SK-N-SH (cell line): ENCODE measurements around the gene SLC35F1. TPM values are rescaled to one million over a fixed set of nuclear protein-coding genes. Genes with fewer than 3 reads are reported as not detected.

Experiments
- CTCF ChIA-PET: fragments of 300-600, 350-600 bp; formaldehyde crosslinking; extraction: SDS; loops from one replicate; lab custom pipeline; 2021; lab: Yijun Ruan, JAX
- POLR2A ChIA-PET: fragments of 350-600 bp; sonication (Branson Sonifier 250); formaldehyde crosslinking; extraction: SDS; loops from one replicate; lab custom pipeline; 2020; ENCODE audit warnings: antibody characterized with exemption, inconsistent platforms; lab: Yijun Ruan, JAX
- DNase-seq: peaks from one replicate; pipeline ENCODE4 v3.0.0; 2012
- H2AFZ ChIP-seq: fragments of 200-600 bp; sonication (generic); 2 replicates; pipeline ENCODE4 v1.8.1; 2016; ENCODE audit warnings: antibody characterized with exemption, mild to moderate bottlenecking, low read depth
- H3F3A ChIP-seq: fragments of 200-600 bp; sonication (generic); replicated peaks from 2 replicates; pipeline ENCODE3; 2016; ENCODE audit warnings: antibody characterized with exemption, mild to moderate bottlenecking; ENCODE audit not compliant: insufficient read depth
- H3K27ac ChIP-seq, 2 experiments: fragments of 200-500 bp in 1 of 2; fragments of 200-600 bp in 1 of 2; sonication (Bioruptor generic) in 1 of 2; sonication (generic), shearing (Covaris generic) in 1 of 2; 2 replicates each; pipeline versions ENCODE4 v1.5.1 to v1.6.1; 2014 to 2016; ENCODE audit warnings: low read depth in 2 of 2, inconsistent platforms in 1 of 2, low read length in 1 of 2, mild to moderate bottlenecking in 1 of 2, mixed read lengths in 1 of 2
- H3K27me3 ChIP-seq: fragments of 200-600 bp; sonication (generic), shearing (Covaris generic); 2 replicates; pipeline ENCODE4 v1.6.1; 2016; ENCODE audit warnings: mixed run types; ENCODE audit not compliant: insufficient read depth
- H3K36me3 ChIP-seq, 2 experiments: fragments of 200-500 bp in 1 of 2; fragments of 200-600 bp in 1 of 2; sonication (Bioruptor generic) in 1 of 2; sonication (generic) in 1 of 2; replicated peaks in 1 of 2; 2 replicates each; pipeline versions ENCODE3 to v1.5.1; 2014 to 2016; ENCODE audit warnings: low read length in 1 of 2, mild to moderate bottlenecking in 1 of 2; ENCODE audit not compliant: insufficient read depth in 2 of 2, control insufficient read depth in 1 of 2
- H3K4me1 ChIP-seq, 2 experiments: fragments of 200-500 bp in 1 of 2; fragments of 200-600 bp in 1 of 2; sonication (Bioruptor generic) in 1 of 2; sonication (generic), shearing (Covaris generic) in 1 of 2; 2 replicates each; pipeline versions ENCODE4 v1.5.1 to v1.6.1; 2014 to 2016; ENCODE audit warnings: low read depth in 1 of 2, low read length in 1 of 2, mixed run types in 1 of 2; ENCODE audit not compliant: insufficient read depth in 2 of 2, control insufficient read depth in 1 of 2
- H3K4me2 ChIP-seq: fragments of 200-600 bp; sonication (generic), shearing (Covaris generic); 2 replicates; pipeline ENCODE4 v1.6.1; 2017; ENCODE audit warnings: mixed run types
- H3K4me3 ChIP-seq, 2 experiments: fragments of 200-500 bp in 1 of 2; fragments of 200-600 bp in 1 of 2; sonication (Bioruptor generic) in 1 of 2; sonication (generic), shearing (Covaris generic) in 1 of 2; 2 replicates each; pipeline versions ENCODE4 v1.5.1 to v1.8.1; 2014 to 2016; ENCODE audit warnings: low read depth in 2 of 2, inconsistent platforms in 1 of 2, low read length in 1 of 2, mild to moderate bottlenecking in 1 of 2, mixed read lengths in 1 of 2, moderate library complexity in 1 of 2
- H3K79me2 ChIP-seq: fragments of 200-600 bp; sonication (generic); 2 replicates; pipeline ENCODE4 v1.8.1; 2017; ENCODE audit warnings: mild to moderate bottlenecking; ENCODE audit not compliant: insufficient read depth
- H3K9ac ChIP-seq: fragments of 200-600 bp; sonication (generic); 2 replicates; pipeline ENCODE4 v1.6.1; 2017; ENCODE audit warnings: mixed run types
- H3K9me2 ChIP-seq: fragments of 200-600 bp; sonication (generic); 2 replicates; pipeline ENCODE4 v1.6.1; 2017; ENCODE audit warnings: mixed run types
- H3K9me3 ChIP-seq: fragments of 200-600 bp; sonication (generic); 2 replicates; pipeline ENCODE4 v1.6.1; 2017; ENCODE audit warnings: mixed run types, mild to moderate bottlenecking, moderate library complexity
- H4K20me1 ChIP-seq: fragments of 200-600 bp; sonication (generic); 2 replicates; pipeline ENCODE4 v1.6.1; 2017; ENCODE audit warnings: mild to moderate bottlenecking, mixed run types; ENCODE audit not compliant: insufficient read depth
- CHD2 ChIP-seq: fragments of 150-350 bp; IDR thresholded peaks from 2 replicates; pipeline ENCODE4 v1.6.1; 2018; ENCODE audit warnings: low read length; ENCODE audit not compliant: partially characterized antibody
- ELF1 ChIP-seq: IDR thresholded peaks from 2 replicates; pipeline ENCODE4 v1.4.0; 2012
- EZH2phosphoT487 ChIP-seq: fragments of 200-600 bp; sonication (generic); IDR thresholded peaks from 2 replicates; pipeline ENCODE4 v1.6.1; 2017; ENCODE audit warnings: low read depth, mixed run types, mild to moderate bottlenecking, antibody characterized with exemption, moderate library complexity, borderline replicate concordance
- FOSL2 ChIP-seq: IDR thresholded peaks from 2 replicates; pipeline ENCODE4 v1.4.0; 2012; ENCODE audit warnings: low read depth, mild to moderate bottlenecking, moderate library complexity, borderline replicate concordance
- FOXM1 ChIP-seq: IDR thresholded peaks from 2 replicates; pipeline ENCODE4 v1.4.0; 2012; ENCODE audit warnings: low read depth, mild to moderate bottlenecking
- GABPA ChIP-seq: IDR thresholded peaks from 2 replicates; pipeline ENCODE4 v1.4.0; 2012; ENCODE audit warnings: low read depth, mild to moderate bottlenecking
- GATA2 ChIP-seq: sonication (generic); formaldehyde crosslinking; IDR thresholded peaks from 2 replicates; pipeline ENCODE4 v1.5.0; 2020; ENCODE audit warnings: mild to moderate bottlenecking, missing genetic modification reagents
- IRF3 ChIP-seq: fragments of 150-350 bp; IDR thresholded peaks from 2 replicates; pipeline ENCODE4 v1.6.1; 2016; ENCODE audit warnings: mild to moderate bottlenecking, low read depth, low read length
- NRF1 ChIP-seq: IDR thresholded peaks from 2 replicates; pipeline ENCODE4 v1.6.1; 2012; ENCODE audit warnings: low read depth, mild to moderate bottlenecking, low read length
- POLR2AphosphoS5 ChIP-seq: IDR thresholded peaks from 2 replicates; pipeline ENCODE4 v1.6.1; 2012; ENCODE audit warnings: low read depth, low read length
- REST ChIP-seq: IDR thresholded peaks from 2 replicates; pipeline ENCODE4 v1.6.1; 2012; ENCODE audit warnings: mild to moderate bottlenecking, low read depth, low read length, moderate library complexity
- RXRA ChIP-seq: IDR thresholded peaks from 2 replicates; pipeline ENCODE4 v1.4.0; 2012; ENCODE audit warnings: low read depth, mild to moderate bottlenecking, borderline replicate concordance
- SIN3A ChIP-seq: IDR thresholded peaks from 2 replicates; pipeline ENCODE4 v1.6.1; 2012; ENCODE audit warnings: low read depth, mild to moderate bottlenecking, low read length, moderate library complexity, borderline replicate concordance
- TCF12 ChIP-seq: IDR thresholded peaks from 2 replicates; pipeline ENCODE4 v1.4.0; 2012
- USF1 ChIP-seq: IDR thresholded peaks from 2 replicates; pipeline ENCODE4 v1.4.0; 2012; ENCODE audit warnings: low read depth, borderline replicate concordance
- YY1 ChIP-seq: IDR thresholded peaks from 2 replicates; pipeline ENCODE4 v1.4.0; 2012; ENCODE audit warnings: low read depth, mild to moderate bottlenecking
- ZBTB33 ChIP-seq: IDR thresholded peaks from 2 replicates; pipeline ENCODE4 v1.4.0; 2012; ENCODE audit warnings: low read depth, borderline replicate concordance
- WGBS: methylation state at CpG from one replicate; pipeline ENCODE4 v1.1.6; 2017; ENCODE audit warnings: low lambda C conversion rate; 5-methylcytosine and 5-hydroxymethylcytosine counted together
- polyA plus RNA-seq, 3 experiments: library from polyadenylated mRNA; depleted of rRNA; stranded (reverse); fragments of >200 nt; gene quantifications; 2 replicates each; pipeline ENCODE4 v1.2.3, GENCODE V29; 2012
- TF ChIP-seq, protein P1 (sequence below): IDR thresholded peaks from 2 replicates; pipeline ENCODE4 v1.4.0; 2012; ENCODE audit warnings: low read depth
- TF ChIP-seq, protein P2 (sequence below): IDR thresholded peaks from 2 replicates; pipeline ENCODE4; 2012

Gene SLC35F1
- polyA plus RNA-seq, 1 of the 3 experiments (the other 2 are of a cell fraction): under 0.01 TPM

GRCh38 chr6:118240878-118241528, 333.9 kb downstream of the SLC35F1 start:
- Histone ChIP-seq H3K79me2 (no peaks in the 10 kb centered on the region), H3K9me3 (no peaks in the 10 kb centered on the region), H2AFZ (no peak overlapping the region), H3K4me3 (no peak overlapping the region), H3K9me2 (no peaks in the 10 kb centered on the region), H3K27ac (no peak overlapping the region)
- WGBS: 0% methylated on average over 1 of the region's 1 CpG
- POLR2A ChIA-PET: no interaction called here
- TF ChIP-seq SIN3A (no peak), FOSL2 (no peak), EZH2phosphoT487 (no peak), CHD2 (no peak), RXRA (no peak)
- TF ChIP-seq, protein P1, sequence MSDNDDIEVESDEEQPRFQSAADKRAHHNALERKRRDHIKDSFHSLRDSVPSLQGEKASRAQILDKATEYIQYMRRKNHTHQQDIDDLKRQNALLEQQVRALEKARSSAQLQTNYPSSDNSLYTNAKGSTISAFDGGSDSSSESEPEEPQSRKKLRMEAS: no peak
- TF ChIP-seq, all 33 proteins: peak for 0
- Histone ChIP-seq H3K4me1 (no peaks in the 10 kb centered on the region; a peak in 1 of 4 replicates), H3F3A (no peaks in the 10 kb centered on the region), H3K27me3 (no peaks in the 10 kb centered on the region), H4K20me1 (no peaks in the 10 kb centered on the region), H3K9ac (no peak overlapping the region), H3K4me2 (no peak overlapping the region), H3K36me3 (no peaks in the 10 kb centered on the region)
- DNase-seq: no peak
- CTCF ChIA-PET: interaction anchor here (0.6 kb wide), 1 partner anchor 159 kb away, joined by 3 read pairs; no protein-coding TSS in a partner anchor

DNA sequence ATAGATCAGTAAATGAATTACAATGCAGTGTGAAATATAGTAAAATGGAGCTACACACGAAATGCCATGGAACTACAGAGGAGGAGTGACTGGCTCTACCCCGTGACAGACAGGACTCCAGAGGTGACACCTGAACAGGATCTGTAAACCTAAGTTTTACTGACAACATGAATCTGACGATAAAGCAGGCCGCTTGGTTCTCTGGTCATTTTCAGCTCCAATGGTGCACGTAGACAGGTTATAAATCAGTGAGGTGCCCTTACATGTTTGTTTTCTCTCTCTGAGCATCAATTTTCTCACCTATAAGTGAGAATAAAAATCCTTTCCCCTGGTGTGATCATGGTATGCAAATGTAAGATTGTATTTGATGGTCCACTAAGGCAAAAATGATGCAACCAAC, 339.3 kb downstream of the SLC35F1 start:
- no peaks in the 10 kb centered on the region for H3K9me3 ChIP-seq
- H3K27ac ChIP-seq: no peak overlapping the region
- H3K36me3 ChIP-seq: no peaks in the 10 kb centered on the region
- no peak overlapping the region for H3K4me2 ChIP-seq
- H3K4me3 ChIP-seq: no peak overlapping the region
- H3F3A ChIP-seq: no peaks in the 10 kb centered on the region
- no peak overlapping the region for H3K9ac ChIP-seq
- 6% methylated on average over 5 of the region's 5 CpGs for WGBS
- POLR2A ChIA-PET: no interaction called here
- H4K20me1 ChIP-seq: no peaks in the 10 kb centered on the region
- CTCF ChIA-PET: no interaction called here
- no peaks in the 10 kb centered on the region for H3K79me2 ChIP-seq
- no peaks in the 10 kb centered on the region; a peak in 2 of 4 replicates for H3K4me1 ChIP-seq
- H3K27me3 ChIP-seq: no peaks in the 10 kb centered on the region
- H2AFZ ChIP-seq: no peak overlapping the region
- H3K9me2 ChIP-seq: no peaks in the 10 kb centered on the region
- DNase-seq: no peak
- TF ChIP-seq FOXM1 (no peak), GABPA (no peak), NRF1 (no peak), YY1 (no peak), CHD2 (no peak), GATA2 (no peak), ELF1 (no peak), IRF3 (no peak), FOSL2 (no peak), USF1 (no peak), TCF12 (no peak), REST (no peak), POLR2AphosphoS5 (no peak), ZBTB33 (no peak)
- TF ChIP-seq, protein P2, sequence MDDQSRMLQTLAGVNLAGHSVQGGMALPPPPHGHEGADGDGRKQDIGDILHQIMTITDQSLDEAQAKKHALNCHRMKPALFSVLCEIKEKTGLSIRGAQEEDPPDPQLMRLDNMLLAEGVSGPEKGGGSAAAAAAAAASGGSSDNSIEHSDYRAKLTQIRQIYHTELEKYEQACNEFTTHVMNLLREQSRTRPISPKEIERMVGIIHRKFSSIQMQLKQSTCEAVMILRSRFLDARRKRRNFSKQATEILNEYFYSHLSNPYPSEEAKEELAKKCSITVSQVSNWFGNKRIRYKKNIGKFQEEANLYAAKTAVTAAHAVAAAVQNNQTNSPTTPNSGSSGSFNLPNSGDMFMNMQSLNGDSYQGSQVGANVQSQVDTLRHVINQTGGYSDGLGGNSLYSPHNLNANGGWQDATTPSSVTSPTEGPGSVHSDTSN: no peak
